ENCODE data around the gene PAPLN.

PAPLN gene

GRCh38 chr14:73290279-73290678, 53.0 kb downstream of the PAPLN start:
- no peak for DNase-seq (ENCODE audit: low read depth in 1 of 2, low spot score in 1 of 2)
- H3K27me3 ChIP-seq (ENCODE audit: insufficient read depth, poor library complexity, severe bottlenecking) = no peaks in the 10 kb centered on the region
- no peak overlapping the region for H3K27ac ChIP-seq (replicated peaks)
- no peak for TF ChIP-seq POLR2AphosphoS5 (IDR thresholded peaks at IDR 0.05; ENCODE audit: low read depth)
- no peak for TF ChIP-seq REST (IDR thresholded peaks at IDR 0.05; ENCODE audit: insufficient replicate concordance, low read depth)
- TF ChIP-seq SPI1 (IDR thresholded peaks at IDR 0.05; ENCODE audit: borderline replicate concordance, low read depth) = no peak
- TF ChIP-seq CTCF (IDR thresholded peaks at IDR 0.05; ENCODE audit: insufficient read depth, low read length) = no peak
- no peak for TF ChIP-seq GABPA (IDR thresholded peaks at IDR 0.05; ENCODE audit: low read depth)
- H3K4me3 ChIP-seq (replicated peaks; ENCODE audit: insufficient read depth, low read length) = no peak overlapping the region

- no peaks in the 10 kb centered on the region for H3K27me3 ChIP-seq (ENCODE audit: insufficient read depth, poor library complexity, severe bottlenecking)
- H3K4me3 ChIP-seq (replicated peaks; ENCODE audit: insufficient read depth, low read length) = no peak overlapping the region
- H3K27ac ChIP-seq (replicated peaks) = no peak overlapping the region
- TF ChIP-seq POLR2AphosphoS5 (IDR thresholded peaks at IDR 0.05; ENCODE audit: low read depth) = no peak
- no peak for TF ChIP-seq REST (IDR thresholded peaks at IDR 0.05; ENCODE audit: insufficient replicate concordance, low read depth)
- TF ChIP-seq GABPA (IDR thresholded peaks at IDR 0.05; ENCODE audit: low read depth) = no peak
- no peak for TF ChIP-seq CTCF (IDR thresholded peaks at IDR 0.05; ENCODE audit: insufficient read depth, low read length)
- TF ChIP-seq SPI1 (IDR thresholded peaks at IDR 0.05; ENCODE audit: borderline replicate concordance, low read depth) = no peak
- no peak for DNase-seq (ENCODE audit: low read depth in 1 of 2, low spot score in 1 of 2)
These were observed 56.8 kb downstream of the PAPLN start for GRCh38 chr14:73293782-73294781.

- Histone ChIP-seq H3K4me3 (replicated peaks; ENCODE audit: insufficient read depth, low read length) (no peak overlapping the region), H3K27me3 (ENCODE audit: insufficient read depth, poor library complexity, severe bottlenecking) (no peaks in the 10 kb centered on the region), H3K27ac (replicated peaks) (no peak overlapping the region)
- TF ChIP-seq GABPA (IDR thresholded peaks at IDR 0.05; ENCODE audit: low read depth) (no peak), REST (IDR thresholded peaks at IDR 0.05; ENCODE audit: insufficient replicate concordance, low read depth) (no peak), CTCF (IDR thresholded peaks at IDR 0.05; ENCODE audit: insufficient read depth, low read length) (no peak), SPI1 (IDR thresholded peaks at IDR 0.05; ENCODE audit: borderline replicate concordance, low read depth) (no peak), POLR2AphosphoS5 (IDR thresholded peaks at IDR 0.05; ENCODE audit: low read depth) (no peak)
- DNase-seq (ENCODE audit: low read depth in 1 of 2, low spot score in 1 of 2) = no peak
These were observed 58.0 kb downstream of the PAPLN start for GRCh38 chr14:73295198-73295796.

All from HL-60 (cell line).